Trophoblast cell (in vitro differentiated cells and primary cell): Measurements from ENCODE around the gene GRIA4.

Experiments
- DNase-seq, 2 donors: peaks; one replicate each; pipeline ENCODE4 v3.0.0-alpha.2; 2016
- H2AFZ ChIP-seq: 2 replicates; pipeline ENCODE4 v1.6.1; 2013; ENCODE audit warnings: low read length, moderate library complexity, mild to moderate bottlenecking; ENCODE audit not compliant: insufficient read depth, poor library complexity
- H2AK5ac ChIP-seq: 2 replicates; pipeline ENCODE4 v1.6.1; 2013; ENCODE audit warnings: mild to moderate bottlenecking, low read length
- H2BK120ac ChIP-seq: 2 replicates; pipeline ENCODE4 v1.6.1; 2013; ENCODE audit warnings: low read length, mild to moderate bottlenecking, moderate library complexity; ENCODE audit not compliant: insufficient read depth, poor library complexity
- H2BK12ac ChIP-seq: 2 replicates; pipeline ENCODE4 v1.6.1; 2013; ENCODE audit warnings: mild to moderate bottlenecking, low read length, moderate library complexity
- H2BK5ac ChIP-seq: 2 replicates; pipeline ENCODE4 v1.6.1; 2013; ENCODE audit warnings: low read length, low read depth, moderate library complexity, mild to moderate bottlenecking; ENCODE audit not compliant: poor library complexity
- H3K14ac ChIP-seq: 2 replicates; pipeline ENCODE4 v1.6.1; 2013; ENCODE audit warnings: mild to moderate bottlenecking, low read length
- H3K18ac ChIP-seq: 2 replicates; pipeline ENCODE4 v1.6.1; 2013; ENCODE audit warnings: mild to moderate bottlenecking, low read length
- H3K23ac ChIP-seq: 2 replicates; pipeline ENCODE4 v1.6.1; 2013; ENCODE audit warnings: low read length
- H3K27ac ChIP-seq: 2 replicates; pipeline ENCODE4 v1.5.1; 2013; ENCODE audit warnings: low read depth, mild to moderate bottlenecking, inconsistent platforms, low read length, moderate library complexity
- H3K27me3 ChIP-seq: 2 replicates; pipeline ENCODE4 v1.6.1; 2013; ENCODE audit warnings: inconsistent platforms, mild to moderate bottlenecking, low read length, moderate library complexity; ENCODE audit not compliant: insufficient read depth
- H3K36me3 ChIP-seq, 2 experiments: 1 replicate in 1 of 2; 2 replicates in 1 of 2; pipeline ENCODE4 v1.6.1; 2013; ENCODE audit warnings: low read length in 2 of 2, mild to moderate bottlenecking in 2 of 2, moderate library complexity in 1 of 2; ENCODE audit not compliant: insufficient read depth in 2 of 2, control insufficient read depth in 1 of 2
- H3K4ac ChIP-seq: 2 replicates; pipeline ENCODE4 v1.6.1; 2013; ENCODE audit warnings: low read depth, mild to moderate bottlenecking, low read length, moderate library complexity
- H3K4me1 ChIP-seq, 2 experiments: 1 replicate in 1 of 2; 2 replicates in 1 of 2; pipeline ENCODE4 v1.6.1; 2013; ENCODE audit warnings: low read length in 2 of 2, mild to moderate bottlenecking in 2 of 2, moderate library complexity in 1 of 2; ENCODE audit not compliant: insufficient read depth in 2 of 2, control insufficient read depth in 1 of 2
- H3K4me2 ChIP-seq: 2 replicates; pipeline ENCODE4 v1.6.1; 2013; ENCODE audit warnings: inconsistent platforms, mild to moderate bottlenecking, low read length, moderate library complexity
- H3K4me3 ChIP-seq: 2 replicates; pipeline ENCODE4 v1.5.1; 2013; ENCODE audit warnings: mild to moderate bottlenecking, low read depth, low read length, inconsistent platforms
- H3K79me1 ChIP-seq: one replicate; pipeline ENCODE4 v1.6.1; 2013; ENCODE audit warnings: low read length
- H3K79me2 ChIP-seq: 2 replicates; pipeline ENCODE4 v1.6.1; 2013; ENCODE audit warnings: low read length, mild to moderate bottlenecking; ENCODE audit not compliant: control insufficient read depth, insufficient read depth, poor library complexity
- H3K9ac ChIP-seq: 2 replicates; pipeline ENCODE4 v1.6.1; 2013; ENCODE audit warnings: mild to moderate bottlenecking, low read length
- H3K9me3 ChIP-seq: 2 replicates; pipeline ENCODE4 v1.6.1; 2013; ENCODE audit warnings: low read depth, mild to moderate bottlenecking, control low read depth, inconsistent platforms, low read length; ENCODE audit not compliant: insufficient read depth
- H4K12ac ChIP-seq: 2 replicates; pipeline ENCODE4 v1.6.1; 2013; ENCODE audit warnings: low read depth, mild to moderate bottlenecking, low read length, moderate library complexity
- H4K8ac ChIP-seq: 2 replicates; pipeline ENCODE4 v1.6.1; 2013; ENCODE audit warnings: low read depth, mild to moderate bottlenecking, low read length, moderate library complexity
- H4K91ac ChIP-seq: one replicate; pipeline ENCODE4 v1.6.1; 2013; ENCODE audit warnings: low read depth, mild to moderate bottlenecking, low read length, moderate library complexity
- WGBS: extraction: QIAGEN DNeasy Blood & Tissue Kit; methylation state at CpG from one replicate; pipeline ENCODE4 v1.1.7; 2013; ENCODE audit warnings: missing lambda C conversion rate; ENCODE audit not compliant: insufficient read length, insufficient coverage; ENCODE audit errors: extremely low coverage; 5-methylcytosine and 5-hydroxymethylcytosine counted together

Gene GRIA4

DNA sequence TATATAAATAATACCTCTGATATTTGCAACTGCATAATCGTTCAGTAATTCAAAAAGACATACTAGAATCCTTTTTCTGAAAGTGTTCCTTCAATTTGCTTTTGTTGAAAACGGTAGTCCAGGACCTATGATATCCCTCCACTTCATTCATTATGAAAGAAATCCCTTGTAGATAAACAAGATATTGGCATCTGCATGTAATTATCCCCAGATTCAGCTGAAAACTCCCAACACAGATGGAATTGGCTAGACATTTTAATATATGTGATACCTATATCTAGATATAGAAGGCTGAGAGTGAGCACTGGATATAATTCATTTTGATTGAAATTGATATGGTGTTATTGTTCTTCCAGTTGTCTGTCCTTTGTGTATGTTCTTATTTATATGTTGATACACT, 302.8 kb downstream of the GRIA4 start:
- no peak overlapping the region for H3K14ac ChIP-seq
- WGBS = no CpG with 5 or more reads among the region's 2 CpGs

DNA sequence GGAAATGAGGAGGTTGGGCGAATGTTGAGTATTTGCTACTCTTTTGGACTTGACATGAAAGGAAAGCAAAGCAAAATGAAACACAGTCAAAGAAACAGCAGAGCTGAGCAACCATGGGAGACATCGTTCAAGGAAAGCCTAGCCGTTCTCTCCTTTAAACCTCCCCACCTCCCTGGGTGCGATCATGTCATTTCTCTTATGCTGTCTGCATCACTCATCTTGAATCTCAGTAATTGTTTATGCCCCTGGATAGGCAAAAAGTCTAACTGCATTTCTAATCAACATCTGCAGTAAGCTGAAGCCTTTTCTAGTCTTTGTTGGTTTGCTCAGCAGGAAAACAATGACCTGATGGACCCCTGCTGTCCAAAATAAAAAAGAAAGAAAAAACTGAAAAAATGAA, 305.1 kb downstream of the GRIA4 start:
- Histone ChIP-seq H3K27ac (no peak overlapping the region), H2AFZ (no peak overlapping the region), H4K12ac (no peak overlapping the region), H3K4me2 (no peak overlapping the region), H4K91ac (no peak overlapping the region), H3K27me3 (no peaks in the 10 kb centered on the region), H2AK5ac (no peak overlapping the region), H3K4me3 (no peak overlapping the region), H2BK120ac (no peak overlapping the region), H3K9me3 (no peaks in the 10 kb centered on the region), H3K36me3 (no peaks in the 10 kb centered on the region), H3K79me1 (no peaks in the 10 kb centered on the region), H3K4ac (no peak overlapping the region), H3K79me2 (no peaks in the 10 kb centered on the region), H3K9ac (no peak overlapping the region), H2BK5ac (no peak overlapping the region), H3K14ac (no peak overlapping the region), H2BK12ac (no peak overlapping the region), H3K18ac (no peak overlapping the region), H3K4me1 (no peaks in the 10 kb centered on the region), H3K23ac (no peak overlapping the region), H4K8ac (no peak overlapping the region)
- DNase-seq = no peak
- WGBS = no CpG with 5 or more reads among the region's 4 CpGs

More for the DNA sequence above, 302.8 kb downstream of the GRIA4 start:
- Histone ChIP-seq H3K79me2 (no peaks in the 10 kb centered on the region), H3K9ac (no peak overlapping the region), H3K36me3 (no peaks in the 10 kb centered on the region), H4K91ac (no peak overlapping the region), H3K9me3 (no peaks in the 10 kb centered on the region), H3K4me2 (no peak overlapping the region), H2BK5ac (no peak overlapping the region), H3K27me3 (no peaks in the 10 kb centered on the region), H2BK120ac (no peak overlapping the region), H3K4me1 (no peaks in the 10 kb centered on the region), H2AK5ac (no peak overlapping the region), H2BK12ac (no peak overlapping the region), H3K27ac (no peak overlapping the region), H3K23ac (no peak overlapping the region), H3K18ac (no peak overlapping the region), H3K79me1 (no peaks in the 10 kb centered on the region), H2AFZ (no peak overlapping the region), H4K8ac (no peak overlapping the region), H3K4ac (no peak overlapping the region), H4K12ac (no peak overlapping the region), H3K4me3 (no peak overlapping the region)
- no peak for DNase-seq

DNA sequence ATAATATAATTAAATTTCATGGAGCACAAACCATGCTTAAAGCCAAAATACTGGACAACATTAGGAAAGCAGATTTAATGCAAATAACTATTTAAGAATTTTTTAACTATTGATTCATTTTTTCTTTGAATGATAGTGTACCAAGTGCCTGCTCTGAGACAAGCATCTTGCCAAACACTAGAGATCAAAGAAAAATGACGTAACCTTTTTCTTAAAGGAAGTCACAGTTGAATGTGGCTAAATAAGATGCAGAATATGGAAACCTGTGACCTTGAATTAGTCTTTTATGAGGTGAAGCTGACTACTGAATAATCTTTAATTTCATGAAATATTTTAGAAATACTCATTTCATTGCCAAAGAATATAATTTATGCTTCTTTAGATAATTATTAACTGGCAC, 308.2 kb downstream of the GRIA4 start:
- no peaks in the 10 kb centered on the region for H3K79me2 ChIP-seq
- no peaks in the 10 kb centered on the region for H3K36me3 ChIP-seq
- no peak overlapping the region for H3K18ac ChIP-seq
- no peak overlapping the region for H3K4me2 ChIP-seq
- H3K27me3 ChIP-seq = no peaks in the 10 kb centered on the region
- no peak overlapping the region for H2AK5ac ChIP-seq
- H3K79me1 ChIP-seq = no peaks in the 10 kb centered on the region
- no peak overlapping the region for H3K4ac ChIP-seq
- H4K91ac ChIP-seq = no peak overlapping the region
- H2BK12ac ChIP-seq = no peak overlapping the region
- H3K9me3 ChIP-seq = no peaks in the 10 kb centered on the region
- H4K8ac ChIP-seq = no peak overlapping the region
- H3K4me1 ChIP-seq = no peaks in the 10 kb centered on the region
- H3K14ac ChIP-seq = no peak overlapping the region
- H3K9ac ChIP-seq = no peak overlapping the region
- no peak overlapping the region for H3K4me3 ChIP-seq
- no peak overlapping the region for H2BK5ac ChIP-seq
- no peak overlapping the region for H3K23ac ChIP-seq
- no peak for DNase-seq
- H2BK120ac ChIP-seq = no peak overlapping the region
- WGBS = no CpG with 5 or more reads among the region's 1 CpG
- no peak overlapping the region for H3K27ac ChIP-seq
- no peak overlapping the region for H4K12ac ChIP-seq
- H2AFZ ChIP-seq = no peak overlapping the region

DNA sequence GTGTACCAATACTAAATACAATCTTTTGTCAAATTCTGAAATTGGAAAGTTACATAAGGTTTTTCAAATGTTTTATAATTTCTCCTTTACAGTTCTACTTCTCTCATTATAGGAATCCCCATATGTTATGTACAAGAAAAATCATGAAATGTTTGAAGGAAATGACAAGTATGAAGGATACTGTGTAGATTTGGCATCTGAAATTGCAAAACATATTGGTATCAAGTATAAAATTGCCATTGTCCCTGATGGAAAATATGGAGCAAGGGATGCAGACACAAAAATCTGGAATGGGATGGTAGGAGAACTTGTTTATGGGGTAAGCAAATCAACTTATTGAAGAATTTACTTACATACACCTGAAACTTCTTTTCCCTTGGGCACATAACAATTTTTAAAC, 308.7 kb downstream of the GRIA4 start:
- Histone ChIP-seq H4K8ac (no peak overlapping the region), H3K27ac (no peak overlapping the region), H3K4me1 (no peaks in the 10 kb centered on the region), H2BK120ac (no peak overlapping the region), H3K4ac (no peak overlapping the region), H3K79me1 (no peaks in the 10 kb centered on the region), H2BK5ac (no peak overlapping the region), H3K4me3 (no peak overlapping the region), H3K9me3 (no peaks in the 10 kb centered on the region), H4K91ac (no peak overlapping the region), H3K18ac (no peak overlapping the region), H3K36me3 (no peaks in the 10 kb centered on the region), H3K79me2 (no peaks in the 10 kb centered on the region), H2BK12ac (no peak overlapping the region), H3K14ac (no peak overlapping the region), H2AFZ (no peak overlapping the region), H3K27me3 (no peaks in the 10 kb centered on the region), H3K4me2 (no peak overlapping the region), H2AK5ac (no peak overlapping the region), H3K23ac (no peak overlapping the region), H3K9ac (no peak overlapping the region), H4K12ac (no peak overlapping the region)
- DNase-seq = no peak

DNA sequence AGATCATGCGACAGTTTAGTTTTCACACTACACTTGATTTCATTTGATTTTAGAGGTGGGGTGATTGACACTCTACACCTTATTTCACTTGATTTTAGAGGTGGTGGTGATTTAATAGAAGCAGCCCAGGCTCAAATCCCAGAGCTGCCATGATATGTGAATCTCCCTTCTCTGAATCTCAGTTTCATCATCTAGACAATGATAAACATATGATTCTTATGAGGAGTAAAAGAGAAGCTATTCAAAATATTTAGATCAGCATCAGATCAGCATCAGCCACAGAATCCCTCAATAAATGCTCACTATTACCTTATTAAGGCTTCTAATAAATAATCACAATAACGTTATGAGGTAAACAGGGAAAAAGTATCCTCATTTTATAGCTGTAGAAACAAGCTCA, 313.4 kb downstream of the GRIA4 start:
- H3K9ac ChIP-seq = no peak overlapping the region
- no peaks in the 10 kb centered on the region for H3K36me3 ChIP-seq
- no peak overlapping the region for H2AK5ac ChIP-seq
- H2BK120ac ChIP-seq = no peak overlapping the region
- no peak overlapping the region for H4K12ac ChIP-seq
- no peak overlapping the region for H3K27ac ChIP-seq
- H3K4me1 ChIP-seq = no peaks in the 10 kb centered on the region
- no peak overlapping the region for H2BK12ac ChIP-seq
- no peak overlapping the region for H4K91ac ChIP-seq
- no peak overlapping the region for H2BK5ac ChIP-seq
- no peaks in the 10 kb centered on the region for H3K79me1 ChIP-seq
- H3K4ac ChIP-seq = no peak overlapping the region
- no peak overlapping the region for H4K8ac ChIP-seq
- H3K18ac ChIP-seq = no peak overlapping the region
- H3K79me2 ChIP-seq = no peaks in the 10 kb centered on the region
- H3K23ac ChIP-seq = no peak overlapping the region
- H2AFZ ChIP-seq = no peak overlapping the region
- no peak for DNase-seq
- H3K27me3 ChIP-seq = no peaks in the 10 kb centered on the region
- no CpG with 5 or more reads among the region's 2 CpGs for WGBS
- no peak overlapping the region for H3K4me3 ChIP-seq
- H3K9me3 ChIP-seq = no peaks in the 10 kb centered on the region
- no peak overlapping the region for H3K4me2 ChIP-seq
- no peak overlapping the region for H3K14ac ChIP-seq
